GM21447 (cell line): ENCODE data around the gene NAA15.
"Not testable (repeated sequence)": the region's sequence is repeated elsewhere in the genome, so short reads cannot be mapped to it uniquely, and the experiment has no call there.

Experiments
- ATAC-seq: cut with Tn5 transposase; IDR thresholded peaks from one replicate; pipeline ENCODE4 v1.9.1; 2021; ENCODE audit not compliant: unreplicated experiment

NAA15 gene

GRCh38 chr4:139444881-139445280 lies 143.6 kb downstream of the NAA15 start:
- not testable (repeated sequence) for ATAC-seq

GRCh38 chr4:139447078-139447477 lies 145.8 kb downstream of the NAA15 start:
- not testable (repeated sequence) for ATAC-seq

GRCh38 chr4:139450586-139450985 lies 149.3 kb downstream of the NAA15 start:
- no peak for ATAC-seq

GRCh38 chr4:139451997-139452396 lies 150.7 kb downstream of the NAA15 start:
- no peak for ATAC-seq

GRCh38 chr4:139453041-139453370 lies 151.7 kb downstream of the NAA15 start:
- peak; percentile 51 for ATAC-seq

GRCh38 chr4:139453371-139454110 lies 152.2 kb downstream of the NAA15 start:
- peak; percentile 90 for ATAC-seq

- peak; percentile 6 for ATAC-seq
These were observed 153.1 kb downstream of the NAA15 start, which contains the start of gene RAB33B for GRCh38 chr4:139454111-139455045. Gene RAB33B (plus strand): TSS chr4:139454121. CDS start chr4:139454196, 75 bp downstream.

GRCh38 chr4:139455126-139455538 lies 153.8 kb downstream of the NAA15 start:
- ATAC-seq: no peak

GRCh38 chr4:139457318-139457717 lies 156.0 kb downstream of the NAA15 start:
- ATAC-seq: no peak

- ATAC-seq: no peak
These were observed 157.2 kb downstream of the NAA15 start for GRCh38 chr4:139458543-139458942.

GRCh38 chr4:139458999-139459398 lies 157.7 kb downstream of the NAA15 start:
- no peak for ATAC-seq

- no peak for ATAC-seq
These were observed 159.3 kb downstream of the NAA15 start for GRCh38 chr4:139460565-139460964.

GRCh38 chr4:139461022-139461628 lies 159.8 kb downstream of the NAA15 start:
- ATAC-seq: no peak

GRCh38 chr4:139464512-139464911 lies 163.2 kb downstream of the NAA15 start:
- not testable (repeated sequence) for ATAC-seq

GRCh38 chr4:139465922-139466321 lies 164.6 kb downstream of the NAA15 start:
- no peak for ATAC-seq

- ATAC-seq: not testable (repeated sequence)
These were observed 167.5 kb downstream of the NAA15 start for GRCh38 chr4:139468756-139469155.

- ATAC-seq: no peak
These were observed 167.9 kb downstream of the NAA15 start for GRCh38 chr4:139469216-139469615.
